ENCODE measurements around the gene AQP3. TPM values are rescaled to one million over a fixed set of nuclear protein-coding genes. Genes with fewer than 3 reads are reported as not detected.

The AQP3 gene
- total RNA-seq, 2 donors from 2014 or later, result 12.5 to 50.3 TPM

DNA sequence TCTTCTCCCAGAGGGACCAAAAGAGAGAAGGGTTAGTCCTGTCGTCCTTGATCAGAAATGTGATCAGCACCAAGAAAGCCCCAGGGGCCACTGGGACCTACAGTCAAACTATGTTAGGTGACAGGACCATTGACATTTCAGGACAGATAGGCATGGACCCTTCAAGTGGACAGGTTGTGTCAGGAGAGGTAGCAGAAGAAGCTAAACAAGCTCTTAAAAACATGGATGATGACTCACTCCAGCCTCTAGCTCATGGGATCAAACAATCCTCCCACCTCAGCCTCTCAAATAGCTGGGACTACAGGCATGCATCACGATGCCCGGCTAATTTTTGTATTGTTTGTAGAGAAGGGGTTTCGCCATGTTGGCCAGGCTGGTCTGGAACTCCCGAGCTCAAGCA, 2.3 kb upstream of the AQP3 start:
- Histone ChIP-seq H3K9me3 (no peaks in the 10 kb centered on the region), H3K4me1 (peaks cover 33% of the 10 kb centered on the region), H3K36me3 (replicated peaks in 1 of 2; ENCODE audit: insufficient read depth in 1 of 2, low read depth in 2 of 2) (no peaks in the 10 kb centered on the region), H3K4me3 (no peak overlapping the region), H3K27ac (no peak overlapping the region), H3K27me3 (no peaks in the 10 kb centered on the region)
- TF ChIP-seq CTCF (IDR thresholded peaks at IDR 0.05) (no peak), POLR2A (IDR thresholded peaks at IDR 0.05) (no peak)
- intact Hi-C loops (cut with DNase I), result no loop called here
- ATAC-seq (no peak), DNase-seq (no peak)
- 90 to 95% methylated on average over 5 of the region's 5 CpGs for WGBS, 2 donors

DNA sequence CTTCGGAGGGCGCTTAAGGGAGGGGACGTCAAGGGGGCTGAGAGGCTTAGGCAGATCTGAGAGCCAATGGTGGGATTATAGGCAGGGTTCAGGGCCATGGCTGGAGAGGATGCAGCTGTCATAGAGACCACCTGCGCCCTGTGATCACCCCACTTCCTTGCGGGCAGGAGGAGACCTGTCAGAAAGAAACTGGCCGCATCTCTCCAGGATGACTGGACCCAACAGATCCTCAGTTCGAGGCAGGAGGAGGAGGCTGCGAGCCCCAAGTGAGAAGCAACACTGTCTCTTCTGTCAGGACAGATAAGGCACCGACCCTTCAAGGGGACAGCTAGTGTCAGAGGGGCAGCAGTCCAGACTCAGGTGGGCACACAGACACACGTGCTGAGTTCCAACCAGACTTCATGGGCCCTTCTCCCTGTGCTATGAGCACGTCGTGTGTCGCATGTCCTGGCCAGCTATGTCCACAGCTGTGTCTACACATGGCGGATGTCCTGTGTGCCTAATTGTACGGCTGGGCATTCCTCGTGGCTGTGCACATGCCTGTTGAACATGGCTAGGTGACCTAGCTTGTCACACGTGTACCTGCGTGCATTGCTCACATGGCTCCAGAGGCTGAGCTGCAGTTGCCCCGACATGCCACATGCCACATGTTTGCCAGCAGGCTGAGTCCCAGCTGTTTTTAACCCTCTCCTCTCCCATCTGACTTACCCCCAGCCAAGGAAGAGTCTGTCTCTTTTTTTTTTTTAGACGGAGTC, 583 bp upstream of the AQP3 start:
- WGBS, 2 donors, result 26 to 28% methylated on average over 15 to 20 of the region's 20 CpGs
- DNase-seq (peak; percentile 41 to 74 (median 53)), ATAC-seq (peak; percentile 6)
- no peaks in the 10 kb centered on the region for H3K36me3 ChIP-seq (replicated peaks in 1 of 2; ENCODE audit: insufficient read depth in 1 of 2, low read depth in 2 of 2)
- H3K27me3 ChIP-seq, result no peaks in the 10 kb centered on the region
- intact Hi-C loops (cut with DNase I), result no loop called here
- peak overlapping the region in 1 of 2 donors; percentile 41 for H3K4me3 ChIP-seq
- TF ChIP-seq CTCF (IDR thresholded peaks at IDR 0.05) (no peak), POLR2A (IDR thresholded peaks at IDR 0.05) (no peak)
- H3K27ac ChIP-seq, result peak overlapping the region; percentile 67 to 89 (median 84)
- no peaks in the 10 kb centered on the region for H3K9me3 ChIP-seq
- peaks cover 36% of the 10 kb centered on the region for H3K4me1 ChIP-seq

- intact Hi-C loops (cut with DNase I), result no loop called here
- TF ChIP-seq CTCF (IDR thresholded peaks at IDR 0.05), result no peak
- peak in 1 of 3 donors; percentile 8 for TF ChIP-seq POLR2A (IDR thresholded peaks at IDR 0.05)
- peak; percentile 29 to 49 (median 42) for DNase-seq
- peaks cover 36% of the 10 kb centered on the region for H3K4me1 ChIP-seq
- peak overlapping the region; percentile 67 to 89 (median 84) for H3K27ac ChIP-seq
- 17 to 20% methylated on average over 11 to 12 of the region's 12 CpGs for WGBS, 2 donors
- H3K36me3 ChIP-seq (replicated peaks in 1 of 2; ENCODE audit: insufficient read depth in 1 of 2, low read depth in 2 of 2), result peaks cover 0 to 4% of the 10 kb centered on the region in 2 donors
- H3K4me3 ChIP-seq, result peak overlapping the region in 1 of 2 donors; percentile 41
- ATAC-seq, result peak; percentile 36
- H3K27me3 ChIP-seq, result no peaks in the 10 kb centered on the region
- no peaks in the 10 kb centered on the region for H3K9me3 ChIP-seq
Observed at GRCh38 chr9:33446240-33446945, 1.0 kb downstream of the AQP3 start.

DNA sequence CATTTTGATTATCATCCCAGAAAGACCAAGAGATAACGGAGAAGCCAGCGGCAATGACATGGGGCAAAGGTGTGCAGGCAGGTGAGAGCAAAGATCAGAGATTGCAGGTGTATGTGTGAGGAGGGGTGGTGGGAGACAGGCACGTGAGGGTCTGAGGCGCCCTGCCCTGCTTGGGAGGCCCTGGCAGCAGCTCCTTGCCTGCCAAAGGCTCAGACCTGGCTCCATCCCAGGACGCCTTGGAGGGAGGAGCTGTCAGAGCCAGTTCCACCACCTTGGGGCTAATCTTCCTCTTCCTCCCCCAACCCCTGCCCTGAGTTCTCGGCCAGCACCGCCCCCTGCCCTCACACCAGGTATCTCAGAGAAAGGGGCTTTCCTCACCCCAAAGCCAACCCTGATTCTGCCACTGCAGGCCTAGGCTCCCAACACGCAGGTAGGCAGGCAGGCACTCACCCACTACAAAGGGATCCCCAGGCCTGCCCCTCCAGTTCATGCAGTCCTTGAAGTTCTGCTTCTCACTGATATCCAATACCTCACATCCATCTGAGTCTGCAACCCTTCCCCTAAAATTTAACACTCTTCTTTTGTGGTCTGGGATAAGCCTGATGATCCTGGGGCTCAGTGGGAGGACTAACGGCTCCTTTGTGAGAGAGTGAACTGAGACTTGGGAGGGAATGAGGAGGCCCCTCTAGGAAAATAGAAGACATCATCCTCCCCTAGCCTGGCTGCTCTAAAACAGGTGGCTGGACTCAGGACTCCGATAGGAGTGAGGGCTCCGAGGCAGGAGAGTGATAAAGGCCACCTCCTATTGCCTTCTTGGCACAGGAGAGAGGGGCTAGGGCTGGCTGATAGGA, 1.8 kb downstream of the AQP3 start:
- WGBS, 2 donors, result 23 to 42% methylated on average over 11 of the region's 11 CpGs
- peak; percentile 71 to 86 (median 78) for DNase-seq
- peak overlapping the region; percentile 67 to 89 (median 84) for H3K27ac ChIP-seq
- intact Hi-C loops (cut with DNase I), result no loop called here
- H3K27me3 ChIP-seq, result no peaks in the 10 kb centered on the region
- TF ChIP-seq CTCF (IDR thresholded peaks at IDR 0.05), result no peak
- ATAC-seq, result peak; percentile 28
- peaks cover 36% of the 10 kb centered on the region for H3K4me1 ChIP-seq
- H3K36me3 ChIP-seq (replicated peaks in 1 of 2; ENCODE audit: insufficient read depth in 1 of 2, low read depth in 2 of 2), result peaks cover 0 to 4% of the 10 kb centered on the region in 2 donors
- no peaks in the 10 kb centered on the region for H3K9me3 ChIP-seq
- H3K4me3 ChIP-seq, result no peak overlapping the region
